ENCODE measurements around the gene SAMD8. TPM values are rescaled to one million over a fixed set of nuclear protein-coding genes. Genes with fewer than 3 reads are reported as not detected.

SAMD8 gene
- total and polyA plus RNA-seq, 2 donors (not counting 3 experiments of a cell fraction or from before 2014, with no cell fraction given) = 19.6 to 22.8 TPM

- POLR2A ChIA-PET = no interaction called here
- no peak for TF ChIP-seq MAX (IDR thresholded peaks at IDR 0.05; ENCODE audit: insufficient read depth, insufficient read length)
- TF ChIP-seq FOS (IDR thresholded peaks at IDR 0.05; ENCODE audit: borderline replicate concordance, insufficient read depth, low read length) = no peak
- TF ChIP-seq MYC (IDR thresholded peaks at IDR 0.05; ENCODE audit: low read depth, low read length) = no peak
- TF ChIP-seq POLR2A (IDR thresholded peaks at IDR 0.05; ENCODE audit: low read depth, low read length) = no peak
- no peak for TF ChIP-seq JUN (IDR thresholded peaks at IDR 0.05; ENCODE audit: borderline replicate concordance, insufficient read depth, insufficient read length, low read depth)
- no peak for TF ChIP-seq GATA2 (IDR thresholded peaks at IDR 0.05; ENCODE audit: insufficient read depth, insufficient read length, low read depth, low read length)
- no peak for TF ChIP-seq EZH2 (IDR thresholded peaks at IDR 0.05; ENCODE audit: borderline replicate concordance, low read depth, low read length, severe bottlenecking)
- TF ChIP-seq POLR2AphosphoS5 (IDR thresholded peaks at IDR 0.05; ENCODE audit: insufficient read depth, low read depth, low read length) = no peak
- no peak for TF ChIP-seq CTCF (IDR thresholded peaks at IDR 0.05; ENCODE audit: extremely low read depth in 1 of 2, insufficient read depth in 1 of 2, low read depth in 1 of 2, low read length in 2 of 2)
- H3K4me2 ChIP-seq (ENCODE audit: insufficient read depth, low read length) = no peak overlapping the region
- H3K9me1 ChIP-seq (replicated peaks; ENCODE audit: control insufficient read depth, extremely low read depth, insufficient read depth, low read length) = no peaks in the 10 kb centered on the region
- dilution Hi-C loops (cut with MboI; ENCODE audit: extremely low pct_ligation_motif_present, low sequenced_read_pairs) = no loop called here
- no peaks in the 10 kb centered on the region for H3K36me3 ChIP-seq (ENCODE audit: control insufficient read depth in 2 of 2, extremely low read depth in 1 of 2, insufficient read depth in 2 of 2, low read length in 2 of 2)
- intact Hi-C loops (cut with micrococcal nuclease) = no loop called here
- no peaks in the 10 kb centered on the region for H3K79me2 ChIP-seq (ENCODE audit: control insufficient read depth, insufficient read depth, low read length)
- H3K9ac ChIP-seq (replicated peaks; ENCODE audit: extremely low read depth, insufficient read depth, low read length) = no peak overlapping the region
- H4K20me1 ChIP-seq (replicated peaks; ENCODE audit: control insufficient read depth, extremely low read depth, insufficient read depth, low read length) = no peaks in the 10 kb centered on the region
- no peak overlapping the region for H3K4me3 ChIP-seq (replicated peaks in 1 of 3; ENCODE audit: insufficient read depth in 1 of 3, low read depth in 1 of 3, low read length in 3 of 3)
- FAIRE-seq = no peak
- no peaks in the 10 kb centered on the region for H3K9me3 ChIP-seq (replicated peaks; ENCODE audit: control insufficient read depth, insufficient read depth, low read length)
- no peak overlapping the region for H3K27ac ChIP-seq (ENCODE audit: insufficient read depth, low read depth, low read length)
- H3K4me1 ChIP-seq (ENCODE audit: control insufficient read depth, extremely low read depth, insufficient read depth, low read length) = no peaks in the 10 kb centered on the region
- H2AFZ ChIP-seq (ENCODE audit: low read depth, low read length) = no peak overlapping the region
- BruUV-seq (replicated peaks) = no TSS peak
- CTCF ChIA-PET = no interaction called here
- DNase-seq (ENCODE audit: low read depth, low spot score) = no peak
- H3K27me3 ChIP-seq (ENCODE audit: control insufficient read depth in 2 of 2, insufficient read depth in 2 of 2, low read length in 2 of 2) = no peaks in the 10 kb centered on the region
These were observed 56.8 kb downstream of the SAMD8 start for GRCh38 chr10:75168275-75168674.
